Stimulated activated CD8-positive, alpha-beta memory T cell treated with anti-CD3 and anti-CD28 coated beads, Interleukin-12 subunit alpha, Interleukin-12 subunit beta, amount 100 ng/mL, for 1 hour (primary cell): ENCODE results near the gene ARMC9.
A peak's percentile ranks its signal among the peaks of the same experiment; 100 is the strongest.
"Not testable (repeated sequence)": the region's sequence is repeated elsewhere in the genome, so short reads cannot be mapped to it uniquely, and the experiment has no call there.

Source experiments
- DNase-seq: peaks from one replicate; pipeline ENCODE4 v3.0.0-alpha.2; 2020; ENCODE audit warnings: low read depth

Gene ARMC9, protein sequence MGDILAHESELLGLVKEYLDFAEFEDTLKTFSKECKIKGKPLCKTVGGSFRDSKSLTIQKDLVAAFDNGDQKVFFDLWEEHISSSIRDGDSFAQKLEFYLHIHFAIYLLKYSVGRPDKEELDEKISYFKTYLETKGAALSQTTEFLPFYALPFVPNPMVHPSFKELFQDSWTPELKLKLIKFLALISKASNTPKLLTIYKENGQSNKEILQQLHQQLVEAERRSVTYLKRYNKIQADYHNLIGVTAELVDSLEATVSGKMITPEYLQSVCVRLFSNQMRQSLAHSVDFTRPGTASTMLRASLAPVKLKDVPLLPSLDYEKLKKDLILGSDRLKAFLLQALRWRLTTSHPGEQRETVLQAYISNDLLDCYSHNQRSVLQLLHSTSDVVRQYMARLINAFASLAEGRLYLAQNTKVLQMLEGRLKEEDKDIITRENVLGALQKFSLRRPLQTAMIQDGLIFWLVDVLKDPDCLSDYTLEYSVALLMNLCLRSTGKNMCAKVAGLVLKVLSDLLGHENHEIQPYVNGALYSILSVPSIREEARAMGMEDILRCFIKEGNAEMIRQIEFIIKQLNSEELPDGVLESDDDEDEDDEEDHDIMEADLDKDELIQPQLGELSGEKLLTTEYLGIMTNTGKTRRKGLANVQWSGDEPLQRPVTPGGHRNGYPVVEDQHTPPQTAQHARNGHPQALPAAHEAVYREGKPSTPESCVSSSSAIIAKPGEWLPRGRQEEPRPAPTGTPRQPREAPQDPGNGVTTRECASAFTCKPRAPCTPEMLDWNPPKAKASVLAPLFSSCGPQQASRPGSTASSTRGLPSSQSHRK

GRCh38 chr2:231198291-231199173 lies at the start of gene ARMC9:
Gene ARMC9 (plus strand): TSS chr2:231198631. CDS start chr2:231206239, 7,608 bp downstream.
- peak; percentile 47 for DNase-seq

DNA sequence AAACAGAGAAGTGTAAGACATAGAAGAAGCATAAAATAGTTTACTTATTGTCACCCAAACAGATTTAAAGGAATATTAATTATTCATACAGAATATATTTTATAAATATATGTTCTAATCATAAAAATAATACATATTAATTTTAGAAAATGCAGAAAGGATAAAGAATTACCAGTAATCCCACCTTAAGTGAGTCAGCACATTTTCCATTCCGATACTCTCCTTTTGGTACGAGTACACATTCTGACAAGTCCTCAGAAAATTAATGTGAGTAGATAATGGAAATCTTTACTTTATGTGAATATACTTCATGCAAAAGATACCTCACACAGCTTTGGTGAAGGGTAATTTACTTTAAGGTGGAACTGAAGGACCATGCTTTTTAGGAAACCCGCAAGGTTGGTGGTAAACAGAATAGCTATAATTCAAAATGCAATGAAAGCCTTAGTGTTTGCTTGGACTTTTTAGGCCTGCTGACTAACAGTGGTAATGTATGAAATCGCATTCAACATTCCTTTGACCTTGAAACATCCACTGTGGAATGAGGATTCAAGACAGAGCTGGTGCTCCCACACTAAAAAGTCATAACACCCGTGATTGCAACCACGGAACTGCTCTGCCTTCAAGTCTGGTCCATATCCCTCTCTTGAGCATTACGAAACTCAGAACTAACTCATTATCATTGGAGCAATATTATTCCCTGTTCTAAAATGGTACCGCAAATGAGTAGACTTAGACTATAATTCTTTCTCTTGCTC lies 45.5 kb upstream of the ARMC9 start:
- DNase-seq: no peak

DNA sequence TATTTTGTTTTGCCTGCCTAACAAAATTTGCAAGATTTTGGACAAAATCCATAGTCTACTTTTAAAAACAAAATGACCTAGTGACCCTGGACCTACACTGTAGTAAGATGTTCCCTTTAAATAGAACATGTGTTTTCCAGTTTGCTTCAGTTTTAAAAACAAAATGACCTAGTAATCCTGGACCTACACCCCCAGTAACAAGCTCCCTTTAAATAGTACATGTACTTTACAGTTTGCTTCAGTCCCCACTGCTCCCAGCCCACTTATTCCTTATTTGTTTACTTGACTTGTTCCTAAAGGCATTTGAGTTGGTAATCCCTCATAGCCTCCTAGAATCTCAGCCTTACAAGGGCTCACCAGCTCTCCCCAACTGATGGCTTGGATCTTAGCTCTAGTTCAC lies 39.1 kb upstream of the ARMC9 start:
- no peak for DNase-seq

DNA sequence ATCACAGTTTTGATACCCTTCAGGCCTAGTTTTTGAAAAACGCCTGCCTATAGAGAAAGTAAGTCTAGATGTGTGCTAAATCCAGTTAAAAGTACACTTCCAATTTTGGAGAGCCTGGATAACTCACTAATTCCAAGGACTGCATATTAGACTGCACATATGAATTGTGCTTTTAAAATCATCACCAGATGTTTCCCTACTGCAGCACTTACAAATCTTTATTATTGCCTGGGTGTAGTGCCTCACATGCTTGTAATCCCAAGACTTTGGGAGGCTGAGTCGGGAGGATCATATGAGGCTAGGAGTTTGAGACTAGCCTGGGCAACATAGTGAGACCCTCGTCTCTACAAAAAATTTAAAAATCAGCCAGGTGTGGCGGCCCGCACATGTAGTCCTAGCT lies 37.7 kb upstream of the ARMC9 start:
- DNase-seq: no peak

- no peak for DNase-seq
Observed at GRCh38 chr2:231161252-231161839, 37.1 kb upstream of the ARMC9 start.

- DNase-seq: no peak
Observed at GRCh38 chr2:231161877-231162329, 36.5 kb upstream of the ARMC9 start.

- DNase-seq: no peak
Observed at GRCh38 chr2:231163011-231163410, 35.4 kb upstream of the ARMC9 start.

GRCh38 chr2:231163414-231164095 lies 34.9 kb upstream of the ARMC9 start:
- DNase-seq: no peak

GRCh38 chr2:231167745-231168459 lies 30.5 kb upstream of the ARMC9 start:
- no peak for DNase-seq

GRCh38 chr2:231168460-231169139 lies 29.8 kb upstream of the ARMC9 start:
- DNase-seq: no peak

GRCh38 chr2:231169488-231169887 lies 28.9 kb upstream of the ARMC9 start:
- no peak for DNase-seq

DNA sequence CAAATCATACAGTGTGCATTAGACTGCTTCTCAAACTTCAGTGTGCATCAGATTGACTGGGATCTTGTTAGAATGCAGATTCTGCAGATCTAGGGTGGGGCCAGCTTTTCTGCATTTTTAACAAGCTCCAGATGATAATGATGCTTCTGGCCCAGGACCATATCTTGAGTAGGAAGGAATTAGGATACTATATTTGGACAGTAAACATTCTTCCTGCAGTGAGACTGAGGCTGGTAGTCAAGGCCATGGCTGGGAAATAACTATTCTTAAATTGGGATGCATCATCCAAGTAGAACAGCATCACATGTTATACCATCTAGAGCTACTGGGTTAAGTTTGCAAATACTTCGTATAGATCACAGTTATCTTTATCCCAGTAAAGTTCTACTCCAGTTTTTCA lies 28.4 kb upstream of the ARMC9 start:
- DNase-seq: no peak

DNA sequence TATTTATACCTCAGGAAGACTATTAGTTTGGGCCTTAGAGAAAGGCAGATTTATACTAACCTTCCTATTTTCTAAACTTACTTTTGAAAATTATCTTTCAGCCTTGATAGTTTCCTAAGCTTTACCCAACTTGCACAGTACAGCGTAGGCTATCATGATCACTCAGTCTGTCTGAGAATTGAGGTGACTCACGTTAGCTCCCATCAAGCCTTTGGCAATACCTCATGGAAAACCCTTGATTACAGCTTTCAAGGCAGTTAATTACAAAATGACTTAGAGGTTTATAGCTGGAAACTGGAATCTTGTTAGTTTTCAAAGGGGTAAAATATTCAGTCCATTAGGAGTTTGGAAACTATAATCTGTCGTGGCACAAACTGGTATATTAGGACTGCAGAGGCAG lies 26.4 kb upstream of the ARMC9 start:
- no peak for DNase-seq

- DNase-seq: no peak
Observed at GRCh38 chr2:231174211-231174651, 24.2 kb upstream of the ARMC9 start.

GRCh38 chr2:231176066-231176465 lies 22.4 kb upstream of the ARMC9 start:
- no peak for DNase-seq

GRCh38 chr2:231177156-231178025 lies 21.0 kb upstream of the ARMC9 start:
- no peak for DNase-seq

DNA sequence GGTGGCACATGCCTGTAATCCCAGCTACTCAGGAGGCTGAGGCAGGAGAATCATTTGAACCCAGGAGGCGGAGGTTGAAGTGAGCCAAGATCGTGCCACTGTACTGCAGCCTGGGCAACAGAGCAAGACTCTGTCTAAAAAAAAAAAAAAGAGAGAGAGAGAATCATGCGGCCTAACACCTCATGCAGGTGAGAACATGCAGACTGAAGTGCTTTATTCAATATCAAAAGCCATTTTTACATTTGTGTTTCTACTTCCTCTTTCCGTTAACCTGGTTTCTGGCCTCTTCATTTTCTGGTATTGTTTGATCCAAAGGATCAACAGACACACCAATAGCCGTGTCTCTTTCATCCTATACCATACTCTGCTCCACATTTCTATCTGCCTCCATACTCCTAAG lies 19.6 kb upstream of the ARMC9 start:
- not testable (repeated sequence) for DNase-seq
